ENCODE measurements around the gene CDC42EP5.

CDC42EP5 gene

DNA sequence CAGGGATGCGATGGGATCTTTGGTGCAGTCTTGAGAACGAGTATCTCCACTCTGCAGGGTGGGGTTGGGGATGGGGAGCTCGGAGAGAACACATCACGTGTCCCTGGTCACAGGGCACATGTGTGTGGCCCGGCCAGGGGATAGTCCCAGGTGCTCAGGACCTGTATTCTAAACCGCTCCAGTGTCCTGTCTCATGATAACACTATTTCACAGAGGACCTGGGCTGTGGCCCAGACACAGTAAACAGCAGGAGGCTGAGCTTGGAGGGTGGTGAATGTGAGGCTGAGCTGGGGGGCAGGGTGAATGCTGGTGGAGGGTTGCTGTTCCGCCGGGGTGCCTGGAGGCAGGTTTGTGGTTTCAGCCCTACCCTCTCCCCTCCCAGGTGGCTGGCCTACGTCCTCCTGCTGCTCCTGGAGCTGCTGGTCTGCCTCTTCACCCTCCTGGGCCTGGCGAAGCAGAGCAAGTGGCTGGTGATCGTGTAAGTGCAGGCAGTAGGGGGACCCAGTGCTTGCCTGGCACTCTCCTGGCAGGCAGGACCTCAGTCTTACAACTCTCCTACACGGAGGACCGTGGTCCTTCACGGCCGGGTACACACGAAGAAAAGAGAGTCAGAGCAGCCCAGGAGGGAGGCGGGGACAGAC, 46.7 kb downstream of the CDC42EP5 start:
- no peak for DNase-seq (ENCODE audit: low spot score)

DNA sequence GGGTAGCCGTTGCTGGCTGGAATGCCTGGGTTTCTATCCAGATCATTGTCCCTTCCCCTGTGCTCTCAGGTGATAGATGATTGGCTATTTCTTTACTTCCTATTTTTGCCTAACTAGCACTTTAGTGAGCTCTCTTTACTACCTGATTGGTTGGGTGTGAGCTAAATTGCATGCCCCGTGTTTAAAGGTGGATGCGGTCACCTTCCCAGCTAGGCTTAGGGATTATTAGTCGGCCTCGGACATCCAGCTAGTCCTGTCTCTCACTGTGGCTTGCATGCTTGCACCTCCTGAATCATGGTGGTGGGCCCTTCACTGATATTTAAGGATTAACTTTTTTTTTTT, 47.7 kb downstream of the CDC42EP5 start:
- DNase-seq (ENCODE audit: low spot score): no peak

GRCh38 chr19:54424660-54425381, 48.3 kb downstream of the CDC42EP5 start:
- no peak for DNase-seq (ENCODE audit: low spot score)

- DNase-seq (ENCODE audit: low spot score): no peak
Observed at GRCh38 chr19:54424201-54424600, 48.9 kb downstream of the CDC42EP5 start.

DNA sequence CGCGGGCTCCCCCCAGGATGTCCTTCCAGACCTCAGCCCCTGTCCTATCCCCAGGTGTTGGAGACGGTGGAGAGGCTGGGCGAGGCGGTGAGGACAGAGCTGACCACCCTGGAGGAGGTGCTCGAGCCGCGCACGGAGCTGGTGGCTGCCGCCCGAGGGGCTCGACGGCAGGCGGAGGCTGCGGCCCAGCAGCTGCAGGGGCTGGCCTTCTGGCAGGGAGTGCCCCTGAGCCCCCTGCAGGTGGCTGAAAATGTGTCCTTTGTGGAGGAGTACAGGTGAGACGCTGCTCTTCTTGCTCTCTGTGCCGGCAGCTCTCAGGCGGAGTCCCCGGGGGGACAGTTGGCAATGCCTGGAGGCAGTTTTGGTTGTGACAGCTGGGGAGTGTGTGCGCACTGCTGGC, 51.0 kb downstream of the CDC42EP5 start:
- no peak for DNase-seq (ENCODE audit: low spot score)

DNA sequence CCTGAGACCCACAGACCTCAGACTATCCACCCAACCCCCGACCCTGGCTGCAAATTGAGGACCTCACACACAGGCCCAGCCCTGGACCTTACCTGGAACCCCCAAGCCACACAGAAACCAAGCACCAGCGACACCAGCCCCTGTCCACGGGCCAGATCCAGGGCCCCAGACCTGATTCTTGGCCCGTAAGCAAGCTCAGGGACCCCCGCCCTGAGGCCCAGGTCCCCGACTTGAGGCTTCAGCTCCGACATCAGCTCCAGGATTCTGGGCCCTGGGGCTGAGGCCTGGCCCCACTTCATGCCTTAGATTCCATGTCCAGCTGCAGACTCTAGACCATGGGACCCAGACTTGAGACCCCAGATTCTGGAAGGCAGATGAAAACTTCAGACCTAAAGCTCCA, 51.6 kb downstream of the CDC42EP5 start:
- no peak for DNase-seq (ENCODE audit: low spot score)

- no peak for DNase-seq (ENCODE audit: low spot score)
Observed at GRCh38 chr19:54421169-54421516, 52.0 kb downstream of the CDC42EP5 start.

GRCh38 chr19:54420383-54421168, 52.5 kb downstream of the CDC42EP5 start:
- DNase-seq (ENCODE audit: low spot score): no peak

DNA sequence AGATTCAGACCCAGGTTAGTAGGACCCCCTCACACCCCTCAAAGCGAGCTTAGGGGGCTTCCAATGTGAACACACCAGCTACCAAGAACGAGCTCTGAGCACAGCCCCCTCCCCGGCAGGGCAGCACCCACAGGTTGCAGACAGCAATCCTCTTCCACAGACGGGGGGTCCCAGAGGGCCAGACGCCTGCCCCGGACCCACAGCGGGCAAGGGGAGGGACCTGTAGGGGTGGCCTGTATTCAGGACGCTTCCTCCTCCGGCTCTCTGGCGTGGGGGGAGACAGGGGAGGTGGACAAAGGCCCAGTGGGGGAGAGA, 53.1 kb downstream of the CDC42EP5 start:
- no peak for DNase-seq (ENCODE audit: low spot score)

GRCh38 chr19:54418930-54419800, 53.9 kb downstream of the CDC42EP5 start:
- no peak for DNase-seq (ENCODE audit: low spot score)

- DNase-seq (ENCODE audit: low spot score): no peak
Observed at GRCh38 chr19:54418030-54418929, 54.8 kb downstream of the CDC42EP5 start.

GRCh38 chr19:54416695-54417491, 56.2 kb downstream of the CDC42EP5 start:
- no peak for DNase-seq (ENCODE audit: low spot score)

DNA sequence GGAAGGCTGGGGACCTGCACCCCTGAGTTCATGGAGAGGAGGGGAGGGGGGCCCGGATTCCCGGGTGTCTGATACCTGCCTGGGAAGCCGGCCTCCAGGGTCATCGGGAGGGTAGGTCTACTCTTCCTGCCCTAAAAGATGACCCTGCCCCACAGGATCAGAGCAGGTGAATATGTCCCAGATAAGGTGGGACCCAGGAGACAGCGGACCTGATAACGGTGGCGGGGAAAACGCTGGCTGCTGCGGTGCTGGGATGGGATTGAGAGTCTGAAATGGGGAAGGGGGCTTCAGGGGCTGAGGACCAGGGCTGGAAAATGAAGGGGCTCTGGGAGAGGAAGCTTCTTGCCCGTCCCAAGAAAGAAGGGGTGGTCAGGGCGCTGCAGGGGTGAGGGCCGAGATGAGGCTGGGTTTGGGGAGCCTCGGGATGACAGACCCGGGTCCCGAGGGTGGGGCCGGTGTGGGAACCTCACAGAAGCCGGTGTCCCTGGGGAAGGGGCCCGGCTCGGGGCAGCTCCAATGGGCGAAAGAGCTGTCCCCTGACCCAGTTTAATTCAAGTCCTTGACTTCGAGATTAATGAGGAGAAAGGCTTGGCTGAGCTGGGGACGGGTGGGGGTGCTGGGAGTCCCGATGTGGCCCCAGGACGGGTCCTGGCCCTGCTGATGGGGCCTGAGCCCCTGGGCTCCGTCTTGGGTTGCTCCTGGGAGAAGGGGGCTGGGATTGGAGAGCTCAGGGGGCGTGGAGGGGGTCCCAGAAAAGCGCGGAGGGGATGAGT, 57.0 kb downstream of the CDC42EP5 start:
- no peak for DNase-seq (ENCODE audit: low spot score)

- DNase-seq (ENCODE audit: low spot score): no peak
Observed at GRCh38 chr19:54415208-54415900, 57.7 kb downstream of the CDC42EP5 start, which contains the start of gene TTYH1. TSS of gene TTYH1 (plus strand) at chr19:54415464. CDS start at chr19:54415553, 89 bp downstream.
